Kidney (tissue), 14 donors: Measurements from ENCODE around the gene NFKBIZ. TPM values are rescaled to one million over a fixed set of nuclear protein-coding genes. Genes with fewer than 3 reads are reported as not detected.

ENCODE experiments used
- DNase-seq, 5 donors: peaks; one replicate each; pipeline ENCODE4 v3.0.0-alpha.2; 2013 to 2020
- FAIRE-seq: peaks from 2 replicates; lab custom pipeline; 2012; peaks lifted over from hg19 to GRCh38; lab: Jason Lieb, UNC
- H3K27ac ChIP-seq, 2 donors: one replicate each; pipeline ENCODE4 v1.7.0; 2013; ENCODE audit warnings: low read depth in 2 of 2, low read length in 2 of 2, inconsistent platforms in 1 of 2
- H3K27me3 ChIP-seq: one replicate; pipeline ENCODE4 v1.7.1; 2013; ENCODE audit warnings: low read length, inconsistent platforms; ENCODE audit not compliant: control insufficient read depth, insufficient read depth
- H3K36me3 ChIP-seq, 3 donors: one replicate each; pipeline versions ENCODE4 v1.7.0 to v1.7.1; 2013; ENCODE audit warnings: low read length in 3 of 3, control low read depth in 1 of 3, inconsistent platforms in 1 of 3; ENCODE audit not compliant: insufficient read depth in 3 of 3, control insufficient read depth in 2 of 3
- H3K4me1 ChIP-seq, 3 donors: one replicate each; pipeline versions ENCODE4 v1.7.0 to v1.7.1; 2013; ENCODE audit warnings: low read length in 3 of 3, inconsistent platforms in 1 of 3, low read depth in 1 of 3; ENCODE audit not compliant: control insufficient read depth in 2 of 3, insufficient read depth in 2 of 3
- H3K4me3 ChIP-seq, 3 donors: one replicate each; pipeline versions ENCODE4 v1.7.0 to v1.8.1; 2013; ENCODE audit warnings: low read length in 3 of 3, control low read depth in 1 of 3, inconsistent platforms in 1 of 3
- H3K9ac ChIP-seq, 3 donors: one replicate each; pipeline versions ENCODE4 v1.7.0 to v1.7.1; 2013; ENCODE audit warnings: low read length in 3 of 3, control low read depth in 1 of 3, inconsistent platforms in 1 of 3
- H3K9me3 ChIP-seq, 3 donors: one replicate each; pipeline versions ENCODE4 v1.7.0 to v1.7.1; 2013; ENCODE audit warnings: low read length in 3 of 3, control low read depth in 1 of 3, inconsistent platforms in 1 of 3; ENCODE audit not compliant: control insufficient read depth in 2 of 3, insufficient read depth in 1 of 3
- CTCF ChIP-seq: IDR thresholded peaks from 3 replicates; pipeline ENCODE4 v1.5.1; 2012; ENCODE audit warnings: mild to moderate bottlenecking, moderate library complexity, borderline replicate concordance; ENCODE audit not compliant: insufficient read depth; ENCODE audit errors: extremely low read depth
- intact Hi-C: fragments of 100-400 bp; cut with DNase I; formaldehyde crosslinking; loops from one replicate; pipeline ENCODE4 v1.11.1; 2022
- polyA plus RNA-seq: library from polyadenylated mRNA; stranded (reverse); fragments of 350-450 nt; fragmentation: Illumina TruSeq; extraction: RNeasy Lipid Tissue Mini Kit (QIAGEN cat#74804); gene quantifications from one replicate; pipeline ENCODE4 v1.2.3, GENCODE V29; 2014; ENCODE audit warnings: low read depth, low replicate concordance; ENCODE audit not compliant: insufficient read depth
- total RNA-seq: library from RNA; stranded (reverse); fragmentation: NEBNext Ultra II Directional; extraction: Animal tissue kit (Norgen Biotek cat#: 25700); gene quantifications from one replicate; pipeline ENCODE4 v1.2.1, GENCODE V29; 2021
- donor health status: control.
- donor health status: control.
- donor health status: control.
- donor health status: control.
- donor health status: control.
- donor health status: DM: yes; HTN: yes; CAD: no.
- donor health status: Normal renal cell carcinoma (clear cell type).

The NFKBIZ gene
- total and polyA plus RNA-seq, 2 donors from 2014 or later: 6.7 to 196 TPM

DNA sequence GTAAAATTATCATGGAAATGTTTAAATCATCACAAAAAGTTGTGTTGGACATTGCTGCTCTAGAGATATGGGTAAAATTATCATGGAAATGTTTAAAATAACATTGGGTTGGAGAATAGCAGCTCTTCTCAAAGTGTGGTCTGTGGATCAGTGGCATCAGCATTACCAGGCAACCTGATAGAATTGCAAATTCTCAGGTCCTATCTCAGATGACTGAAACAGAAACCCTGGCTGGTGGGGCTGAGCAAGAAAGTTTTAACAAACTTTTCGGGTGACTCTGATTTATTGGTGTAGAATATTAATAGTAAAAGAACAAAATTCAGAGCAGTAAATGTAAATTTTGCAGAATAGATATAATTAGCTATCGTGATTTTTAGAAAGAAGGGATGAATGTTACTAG is 41.4 kb upstream of the NFKBIZ start:
- Histone ChIP-seq H3K36me3 (no peaks in the 10 kb centered on the region), H3K9ac (no peak overlapping the region), H3K9me3 (no peaks in the 10 kb centered on the region), H3K27me3 (no peaks in the 10 kb centered on the region), H3K4me1 (peaks cover 0 to 2% (median 2%) of the 10 kb centered on the region in 3 donors), H3K4me3 (no peak overlapping the region), H3K27ac (no peak overlapping the region)
- TF ChIP-seq CTCF: no peak
- FAIRE-seq (no peak), DNase-seq (no peak)
- intact Hi-C loops: loop anchor here (10.0 kb wide), 1 partner anchor 737 kb away; no protein-coding TSS in a partner anchor

GRCh38 chr3:101809178-101810021 is 39.9 kb upstream of the NFKBIZ start:
- H3K4me1 ChIP-seq: peaks cover 0 to 2% (median 2%) of the 10 kb centered on the region in 3 donors
- no peaks in the 10 kb centered on the region for H3K36me3 ChIP-seq
- H3K4me3 ChIP-seq: no peak overlapping the region
- no peaks in the 10 kb centered on the region for H3K9me3 ChIP-seq
- TF ChIP-seq CTCF: peak; percentile 69
- intact Hi-C loops: loop anchor here (10.0 kb wide), 1 partner anchor 735 kb away; no protein-coding TSS in a partner anchor
- no peak overlapping the region for H3K27ac ChIP-seq
- DNase-seq: peak in 3 of 5 donors; percentile 27 to 71 (median 70)
- H3K27me3 ChIP-seq: no peaks in the 10 kb centered on the region
- FAIRE-seq: peak; percentile 91
- H3K9ac ChIP-seq: no peak overlapping the region

GRCh38 chr3:101810022-101810418 is 39.3 kb upstream of the NFKBIZ start:
- H3K9ac ChIP-seq: no peak overlapping the region
- H3K4me1 ChIP-seq: peaks cover 0 to 5% (median 2%) of the 10 kb centered on the region in 3 donors
- H3K9me3 ChIP-seq: no peaks in the 10 kb centered on the region
- H3K27ac ChIP-seq: no peak overlapping the region
- FAIRE-seq (no peak), DNase-seq (peak in 2 of 5 donors; percentile 62 to 66)
- no peaks in the 10 kb centered on the region for H3K27me3 ChIP-seq
- no peak overlapping the region for H3K4me3 ChIP-seq
- H3K36me3 ChIP-seq: no peaks in the 10 kb centered on the region
- no peak for TF ChIP-seq CTCF
- intact Hi-C loops: no loop called here
